ENCODE results near the gene PLEKHS1. TPM values are rescaled to one million over a fixed set of nuclear protein-coding genes. Genes with fewer than 3 reads are reported as not detected.
"Not testable (repeated sequence)": the region's sequence is repeated elsewhere in the genome, so short reads cannot be mapped to it uniquely, and the experiment has no call there.

Gene PLEKHS1
- total RNA-seq, 1 experiment from 2014 or later: 6.1 TPM

DNA sequence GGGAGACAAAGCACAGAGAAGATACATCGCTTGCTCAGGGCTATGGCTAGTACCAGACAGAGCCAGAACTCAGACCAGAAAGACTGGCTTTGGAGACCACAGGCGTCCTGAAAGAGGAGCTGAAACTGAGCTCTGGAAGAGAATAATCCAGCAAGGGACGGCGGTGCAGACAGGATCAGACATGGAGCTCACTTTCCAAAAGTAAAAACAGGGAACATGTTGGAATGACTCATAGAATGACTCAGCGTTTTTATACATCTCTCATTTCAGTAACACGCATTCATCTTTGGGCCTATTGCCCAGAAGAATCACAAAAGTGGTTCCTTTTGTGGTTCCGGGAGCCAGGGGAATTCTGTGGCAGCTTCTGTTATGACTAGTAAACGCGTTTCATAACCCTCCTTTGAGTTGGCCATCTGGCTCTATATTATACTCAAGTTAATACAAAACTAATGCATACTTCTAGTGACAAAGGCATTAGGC, 37.2 kb downstream of the PLEKHS1 start:
- Histone ChIP-seq H3K36me3 (no peaks in the 10 kb centered on the region), H3K9me3 (replicated peaks) (no peaks in the 10 kb centered on the region), H3K27me3 (no peaks in the 10 kb centered on the region), H3K27ac (no peak overlapping the region), H3K4me1 (no peaks in the 10 kb centered on the region), H3K4me3 (no peak overlapping the region)
- DNase-seq: peak in 1 of 2 experiments; percentile 35

DNA sequence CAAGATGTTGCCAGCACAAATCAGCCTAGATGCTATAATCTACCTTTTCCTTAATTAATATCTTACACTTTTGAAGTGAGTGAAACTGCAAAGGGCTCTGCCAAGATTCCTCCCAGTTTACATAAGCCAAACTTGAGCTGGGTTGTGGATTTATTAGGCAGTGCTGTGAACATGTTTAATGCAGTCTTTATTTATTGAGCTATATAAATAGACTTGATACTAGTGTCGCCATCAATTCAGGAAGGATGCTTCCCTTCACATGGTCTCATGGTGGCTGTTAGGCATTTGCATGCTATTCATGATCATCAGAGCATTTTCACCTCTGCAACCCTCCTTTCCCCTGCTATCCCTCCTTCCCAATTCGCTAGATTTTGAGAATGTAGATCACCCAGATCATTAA, 40.2 kb downstream of the PLEKHS1 start:
- no peaks in the 10 kb centered on the region for H3K27me3 ChIP-seq
- no peaks in the 10 kb centered on the region for H3K9me3 ChIP-seq (replicated peaks)
- H3K4me1 ChIP-seq: no peaks in the 10 kb centered on the region; the same call in 1 of the 2 replicates
- DNase-seq: no peak
- no peaks in the 10 kb centered on the region for H3K36me3 ChIP-seq
- H3K27ac ChIP-seq: no peak overlapping the region
- no peak overlapping the region for H3K4me3 ChIP-seq

DNA sequence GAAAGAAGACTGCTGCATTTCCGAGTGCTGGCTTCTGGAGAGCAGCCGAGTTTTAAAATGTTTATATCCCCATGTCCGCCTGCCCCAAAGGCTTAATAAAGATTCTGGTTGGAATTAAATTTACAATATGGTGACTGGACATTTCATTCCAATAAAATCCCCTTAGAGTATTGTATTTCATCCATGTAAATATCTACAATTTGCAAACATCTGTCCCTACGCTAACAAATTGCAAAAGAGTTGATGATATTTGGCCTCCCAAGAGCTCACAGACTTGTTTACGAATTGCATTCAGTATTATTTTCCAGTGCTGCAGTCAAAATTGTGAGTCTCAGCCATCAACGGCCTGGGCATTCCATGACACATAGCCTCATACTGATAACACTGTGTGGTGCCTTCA, 50.1 kb downstream of the PLEKHS1 start:
- DNase-seq: peak in 1 of 2 experiments; percentile 23

DNA sequence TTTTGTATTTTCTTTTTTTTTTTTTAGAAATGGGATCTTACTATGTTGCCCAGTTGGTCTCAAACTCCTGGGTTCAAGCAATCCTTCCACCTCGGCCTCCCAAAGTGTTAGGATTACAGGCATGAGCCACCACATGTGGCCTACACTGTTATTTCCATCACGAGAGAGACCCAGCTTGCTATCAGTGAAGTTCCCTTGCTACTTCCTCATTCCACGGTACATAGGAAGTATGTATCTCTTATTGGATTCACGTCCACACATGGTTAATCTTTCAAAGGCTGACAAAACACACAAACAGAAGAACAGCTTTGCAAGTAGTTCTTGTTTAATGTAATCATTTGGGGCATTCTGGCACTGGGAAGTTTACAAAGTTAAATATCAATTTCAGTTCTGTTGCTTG, 51.5 kb downstream of the PLEKHS1 start:
- no peaks in the 10 kb centered on the region for H3K27me3 ChIP-seq
- no peak overlapping the region for H3K27ac ChIP-seq
- H3K4me1 ChIP-seq: no peaks in the 10 kb centered on the region
- no peaks in the 10 kb centered on the region for H3K36me3 ChIP-seq
- H3K9me3 ChIP-seq (replicated peaks): no peaks in the 10 kb centered on the region
- H3K4me3 ChIP-seq: no peak overlapping the region
- DNase-seq: no peak

More for the DNA sequence above, 50.1 kb downstream of the PLEKHS1 start:
- no peaks in the 10 kb centered on the region for H3K9me3 ChIP-seq (replicated peaks)
- H3K4me3 ChIP-seq: no peak overlapping the region
- H3K27ac ChIP-seq: no peak overlapping the region
- H3K4me1 ChIP-seq: no peaks in the 10 kb centered on the region
- H3K27me3 ChIP-seq: no peaks in the 10 kb centered on the region
- no peaks in the 10 kb centered on the region for H3K36me3 ChIP-seq

DNA sequence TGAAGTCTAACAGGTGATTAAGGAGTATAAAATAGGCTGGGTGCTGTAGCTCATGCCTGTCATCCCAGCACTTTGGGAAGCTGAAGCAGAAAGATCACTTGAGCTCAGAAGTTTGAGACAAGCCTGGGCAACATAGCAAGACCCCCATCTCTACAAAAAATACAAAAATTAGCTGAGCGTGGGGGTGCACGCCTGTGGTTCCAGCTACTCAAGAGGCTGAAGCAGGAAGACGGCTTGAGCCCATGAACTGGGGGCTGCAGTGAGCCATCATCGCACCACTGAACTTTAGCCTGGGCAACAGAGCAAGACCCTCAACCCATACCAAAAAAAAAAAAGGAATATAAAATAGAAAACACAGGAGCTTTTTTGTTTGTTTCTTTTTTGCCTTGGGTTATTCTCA, 55.0 kb downstream of the PLEKHS1 start:
- no peaks in the 10 kb centered on the region for H3K36me3 ChIP-seq
- no peak overlapping the region for H3K27ac ChIP-seq
- DNase-seq: no peak
- H3K9me3 ChIP-seq (replicated peaks): no peaks in the 10 kb centered on the region
- 0 out of 2 replicates have a peak, but pooled peaks cover 4% of the 10 kb centered on the region for H3K27me3 ChIP-seq
- no peaks in the 10 kb centered on the region for H3K4me1 ChIP-seq
- H3K4me3 ChIP-seq: no peak overlapping the region

DNA sequence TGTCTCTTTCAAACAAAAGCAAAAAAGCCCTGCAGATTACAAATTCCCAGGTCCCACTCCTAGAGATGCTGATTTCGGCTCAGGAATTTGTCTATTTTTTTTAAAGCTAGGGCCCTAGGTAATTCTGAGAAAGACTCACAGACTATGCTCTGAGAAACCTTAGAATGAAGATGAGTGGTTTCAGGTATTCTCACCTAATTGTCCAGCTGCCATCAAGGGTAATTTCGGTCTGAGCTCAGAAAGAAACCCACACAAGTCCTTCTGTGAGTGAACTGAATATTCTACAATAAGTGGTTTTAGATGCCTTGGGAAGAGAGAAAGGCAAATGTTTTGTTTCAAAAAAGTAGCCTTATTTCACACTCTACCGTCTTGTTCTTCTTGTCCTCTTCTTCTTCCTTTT, 56.7 kb downstream of the PLEKHS1 start:
- H3K9me3 ChIP-seq (replicated peaks): no peaks in the 10 kb centered on the region
- H3K4me1 ChIP-seq: no peaks in the 10 kb centered on the region
- H3K36me3 ChIP-seq: no peaks in the 10 kb centered on the region
- H3K27me3 ChIP-seq: 0 out of 2 replicates have a peak, but pooled peaks cover 4% of the 10 kb centered on the region
- no peak overlapping the region for H3K4me3 ChIP-seq
- no peak overlapping the region for H3K27ac ChIP-seq
- DNase-seq: no peak

DNA sequence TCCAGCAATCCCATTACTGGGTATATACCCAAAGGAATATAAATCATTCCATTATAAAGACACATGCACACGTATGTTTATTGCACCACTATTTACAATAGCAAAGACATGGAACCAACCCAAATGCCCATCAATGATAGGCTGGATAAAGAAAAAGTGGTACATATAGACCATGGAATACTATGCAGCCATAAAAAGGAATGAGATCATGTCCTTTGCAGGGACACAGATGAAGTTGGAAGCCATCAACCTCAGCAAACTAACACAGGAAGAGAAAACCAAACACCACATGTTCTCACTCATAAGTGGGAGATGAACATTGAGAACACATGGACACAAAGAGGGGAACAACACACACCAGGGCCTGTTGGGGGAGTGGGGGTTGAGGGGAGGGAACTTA, 63.2 kb downstream of the PLEKHS1 start:
- H3K27me3 ChIP-seq; H3K27ac ChIP-seq; H3K9me3 ChIP-seq (replicated peaks); DNase-seq; H3K36me3 ChIP-seq; H3K4me1 ChIP-seq; H3K4me3 ChIP-seq: not testable (repeated sequence)

DNA sequence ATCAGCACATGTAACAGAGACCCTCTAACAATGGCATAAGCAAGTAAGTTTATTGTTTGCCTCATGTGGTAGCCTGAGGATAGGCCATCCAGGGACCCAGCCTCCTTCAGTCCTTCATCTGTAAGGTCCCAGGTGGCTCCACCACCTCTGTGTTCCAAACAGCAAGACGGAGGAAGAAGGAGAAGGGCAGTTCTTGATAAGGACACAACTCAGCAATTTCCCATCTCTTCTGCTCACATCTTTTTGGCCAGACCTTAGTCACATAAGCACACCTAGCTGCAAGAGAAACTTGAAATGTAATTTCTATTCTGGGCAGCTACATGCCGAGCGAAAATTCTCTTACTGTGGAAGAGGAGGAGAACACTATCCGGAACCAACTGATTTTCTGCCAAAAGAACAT, 68.5 kb downstream of the PLEKHS1 start:
- no peaks in the 10 kb centered on the region for H3K4me1 ChIP-seq
- H3K9me3 ChIP-seq (replicated peaks): no peaks in the 10 kb centered on the region
- no peak overlapping the region for H3K27ac ChIP-seq
- no peak for DNase-seq
- H3K4me3 ChIP-seq: no peak overlapping the region
- no peaks in the 10 kb centered on the region for H3K36me3 ChIP-seq
- no peaks in the 10 kb centered on the region for H3K27me3 ChIP-seq

DNA sequence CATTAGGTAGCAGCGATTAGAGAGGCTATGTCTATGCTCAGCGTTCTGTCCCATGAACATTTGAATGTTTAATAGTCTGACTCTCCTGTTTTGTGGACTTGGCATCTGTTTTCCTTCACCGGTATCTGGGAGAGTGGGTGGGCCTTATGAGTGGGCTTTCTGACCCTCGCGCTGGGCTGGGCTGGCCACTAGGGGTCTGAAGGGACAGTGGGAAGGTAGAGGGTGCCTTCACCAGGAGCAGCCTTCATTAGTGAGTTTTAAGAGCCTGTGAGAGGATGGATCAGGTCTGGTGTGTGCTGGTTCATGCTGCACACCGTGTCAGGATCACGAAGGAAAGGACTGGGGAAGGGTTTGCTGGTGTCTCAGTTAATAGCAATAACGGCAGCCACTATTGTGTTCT, 69.0 kb downstream of the PLEKHS1 start:
- no peaks in the 10 kb centered on the region for H3K36me3 ChIP-seq
- no peaks in the 10 kb centered on the region for H3K9me3 ChIP-seq (replicated peaks)
- H3K4me1 ChIP-seq: no peaks in the 10 kb centered on the region
- H3K27ac ChIP-seq: no peak overlapping the region
- DNase-seq: peak; percentile 35 to 44
- H3K27me3 ChIP-seq: no peaks in the 10 kb centered on the region
- no peak overlapping the region for H3K4me3 ChIP-seq

DNA sequence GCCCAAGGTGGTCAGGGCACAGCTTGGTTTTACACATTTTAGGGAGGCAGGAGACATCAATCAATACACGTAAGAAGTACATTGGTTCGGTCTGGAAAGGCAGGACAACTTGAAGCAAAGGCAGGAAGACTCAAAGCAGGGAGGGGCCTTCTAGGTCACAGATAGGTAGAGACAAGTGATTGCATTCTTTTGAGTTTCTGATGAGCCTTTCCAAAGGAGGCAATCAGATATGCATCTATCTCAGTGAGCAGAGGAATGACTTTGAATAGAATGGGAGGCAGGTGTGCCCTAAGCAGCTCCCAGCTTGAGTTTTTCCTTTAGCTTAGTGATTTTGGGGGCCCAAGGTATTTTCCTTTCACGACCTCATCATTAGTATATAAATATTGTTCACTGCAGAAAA, 69.8 kb downstream of the PLEKHS1 start:
- not testable (repeated sequence) for H3K27ac ChIP-seq; H3K27me3 ChIP-seq; DNase-seq; H3K4me3 ChIP-seq; H3K4me1 ChIP-seq; H3K9me3 ChIP-seq (replicated peaks); H3K36me3 ChIP-seq

DNA sequence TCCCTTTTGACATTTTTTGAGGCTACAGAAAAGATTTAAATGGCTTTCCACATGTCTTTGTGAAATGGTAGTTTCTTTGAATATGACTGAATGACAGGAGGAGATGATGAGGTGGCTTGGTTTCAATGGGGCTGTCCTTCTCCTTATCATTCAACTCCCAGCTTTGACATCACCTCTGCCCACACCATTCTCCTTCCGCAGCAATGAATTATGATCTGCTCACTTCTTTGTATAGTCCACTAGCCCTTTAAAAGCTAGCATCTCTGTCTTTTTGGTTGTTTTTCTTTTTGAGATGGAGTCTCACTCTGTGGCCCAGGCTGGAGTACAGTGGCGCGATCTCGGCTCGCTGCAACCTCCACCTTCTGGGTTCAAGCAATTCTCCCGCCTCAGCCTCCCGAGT, 70.7 kb downstream of the PLEKHS1 start:
- DNase-seq: no peak
- H3K27me3 ChIP-seq: no peaks in the 10 kb centered on the region
- no peak overlapping the region for H3K4me3 ChIP-seq
- H3K4me1 ChIP-seq: no peaks in the 10 kb centered on the region
- H3K36me3 ChIP-seq: no peaks in the 10 kb centered on the region
- H3K9me3 ChIP-seq (replicated peaks): no peaks in the 10 kb centered on the region
- H3K27ac ChIP-seq: no peak overlapping the region

DNA sequence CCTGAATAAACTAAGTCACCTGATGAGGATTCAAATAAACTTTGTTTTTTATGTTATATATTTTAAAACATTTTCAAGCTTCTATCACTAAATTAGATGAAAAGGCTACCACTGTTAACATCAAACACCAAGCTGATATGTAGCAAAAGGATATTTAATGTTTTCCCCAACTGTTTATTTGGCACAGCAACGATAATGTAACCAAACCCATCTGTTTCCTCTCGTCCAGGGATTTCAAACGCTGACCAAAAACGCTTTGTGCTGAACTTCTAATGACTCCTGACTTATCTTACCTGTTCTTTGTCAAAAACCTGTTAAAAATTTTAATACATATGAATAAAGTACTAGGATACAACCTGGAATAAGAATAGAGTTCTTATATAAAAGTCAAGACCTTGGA, 71.9 kb downstream of the PLEKHS1 start:
- no peaks in the 10 kb centered on the region for H3K4me1 ChIP-seq
- no peak for DNase-seq
- H3K36me3 ChIP-seq: no peaks in the 10 kb centered on the region
- H3K27me3 ChIP-seq: no peaks in the 10 kb centered on the region
- no peak overlapping the region for H3K4me3 ChIP-seq
- no peaks in the 10 kb centered on the region for H3K9me3 ChIP-seq (replicated peaks)
- no peak overlapping the region for H3K27ac ChIP-seq

DNA sequence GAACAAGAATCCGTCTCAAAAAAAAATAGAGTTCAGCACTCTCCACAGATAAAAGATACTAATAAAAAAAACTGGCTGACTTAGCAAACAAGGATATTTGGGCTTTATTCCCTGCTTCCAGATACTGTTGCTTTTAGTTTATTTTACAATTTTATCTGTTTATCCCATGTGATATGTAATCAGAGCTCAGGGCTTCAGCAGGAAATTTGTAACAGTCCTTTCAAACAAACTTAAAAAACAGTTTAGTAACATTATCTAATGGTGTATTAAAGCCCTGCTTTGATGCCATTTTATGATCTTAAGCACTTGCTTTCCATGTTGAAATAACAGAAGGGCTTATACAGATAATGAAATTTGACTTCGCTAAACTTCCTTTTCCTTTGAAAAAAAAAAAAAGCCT, 74.3 kb downstream of the PLEKHS1 start:
- no peaks in the 10 kb centered on the region for H3K4me1 ChIP-seq
- no peak for DNase-seq

DNA sequence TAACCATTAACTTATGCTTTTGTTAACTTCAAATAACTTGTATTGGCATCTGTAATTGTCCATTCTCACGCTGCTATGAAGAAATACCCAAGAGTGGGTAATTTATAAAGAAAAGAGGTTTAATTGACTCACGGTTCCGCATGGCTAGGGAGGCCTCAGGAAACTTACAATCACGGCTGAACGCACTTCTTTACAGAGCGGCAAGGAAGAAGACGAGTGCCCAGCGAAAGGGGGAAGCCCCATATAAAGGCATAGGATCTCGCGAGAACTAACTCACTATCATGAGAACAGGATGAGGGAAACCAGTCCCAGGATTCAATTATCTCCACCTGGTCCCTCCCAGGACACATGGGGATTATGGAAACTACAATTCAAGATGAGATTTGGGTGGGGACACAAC, 77.1 kb downstream of the PLEKHS1 start:
- H3K4me1 ChIP-seq; H3K4me3 ChIP-seq; H3K27me3 ChIP-seq; H3K27ac ChIP-seq; DNase-seq; H3K36me3 ChIP-seq; H3K9me3 ChIP-seq (replicated peaks): not testable (repeated sequence)

More for the DNA sequence above, 74.3 kb downstream of the PLEKHS1 start:
- Histone ChIP-seq H3K36me3 (no peaks in the 10 kb centered on the region), H3K4me3 (no peak overlapping the region), H3K27ac (no peak overlapping the region), H3K9me3 (replicated peaks) (no peaks in the 10 kb centered on the region), H3K27me3 (no peaks in the 10 kb centered on the region)

All from SJCRH30 (cell line).